Measurements from ENCODE around the gene FALEC.

The FALEC gene

GRCh38 chr1:150511985-150512660 lies 3.4 kb upstream of the FALEC start:
- no peak for DNase-seq (ENCODE audit: low spot score)

GRCh38 chr1:150512846-150513245 lies 2.7 kb upstream of the FALEC start:
- DNase-seq (ENCODE audit: low spot score), result no peak

GRCh38 chr1:150513351-150513791 lies 2.2 kb upstream of the FALEC start:
- no peak for DNase-seq (ENCODE audit: low spot score)

- DNase-seq (ENCODE audit: low spot score), result no peak
These were observed 1.3 kb upstream of the FALEC start for GRCh38 chr1:150514260-150514659.

DNA sequence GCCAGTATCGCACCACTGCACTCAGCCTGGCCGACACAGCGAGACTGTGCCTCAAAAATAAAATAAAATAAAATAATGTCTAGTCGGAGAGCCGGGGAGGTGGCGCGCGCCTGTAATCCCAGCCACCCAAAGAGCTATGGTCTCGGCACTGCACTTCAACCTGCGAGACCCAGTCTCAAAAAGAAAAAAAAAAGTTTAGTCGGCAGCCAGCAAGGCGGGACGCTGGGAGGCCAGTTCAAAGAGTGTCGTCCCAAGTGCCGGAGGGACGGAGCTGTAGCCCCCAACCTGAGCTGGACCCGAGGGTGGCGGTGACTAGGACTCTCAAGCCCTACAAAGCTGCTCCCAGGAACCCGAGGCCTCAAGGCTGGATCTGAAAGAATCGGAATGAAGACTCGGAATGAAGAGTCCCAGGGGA lies 632 bp upstream of the FALEC start:
- DNase-seq (ENCODE audit: low spot score), result no peak

DNA sequence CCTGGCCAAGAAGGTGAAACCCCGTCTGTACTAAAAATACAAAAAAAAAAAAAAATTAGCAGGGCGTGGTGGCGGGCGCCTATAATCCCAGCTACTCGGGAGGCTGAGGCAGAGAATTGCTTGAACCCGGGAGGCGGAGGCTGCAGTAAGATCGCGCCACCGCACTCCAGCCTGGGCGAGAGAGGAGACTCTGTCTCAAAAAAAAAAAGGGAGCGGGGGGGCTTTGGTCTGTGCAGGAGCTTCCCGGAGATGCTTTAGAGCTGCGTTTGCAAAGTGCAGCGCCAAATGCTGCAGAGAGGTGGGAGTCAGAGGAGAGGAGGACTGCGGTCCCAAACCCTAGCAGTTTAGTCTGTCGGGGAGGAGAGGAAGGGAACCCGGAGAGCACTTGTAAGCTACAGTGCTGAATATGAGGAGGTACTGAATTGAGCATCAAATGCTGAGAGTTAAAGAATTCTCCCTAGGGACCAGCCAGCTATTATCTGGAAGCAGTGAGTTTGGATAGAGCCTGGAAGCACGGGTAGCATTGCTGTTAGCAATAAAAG lies 569 bp downstream of the FALEC start:
- no peak for DNase-seq (ENCODE audit: low spot score)

- DNase-seq (ENCODE audit: low spot score), result no peak
These were observed 1.1 kb downstream of the FALEC start for GRCh38 chr1:150516616-150517015.

GRCh38 chr1:150521196-150521968 lies 5.8 kb downstream of the FALEC start:
- no peak for DNase-seq (ENCODE audit: low spot score)

DNA sequence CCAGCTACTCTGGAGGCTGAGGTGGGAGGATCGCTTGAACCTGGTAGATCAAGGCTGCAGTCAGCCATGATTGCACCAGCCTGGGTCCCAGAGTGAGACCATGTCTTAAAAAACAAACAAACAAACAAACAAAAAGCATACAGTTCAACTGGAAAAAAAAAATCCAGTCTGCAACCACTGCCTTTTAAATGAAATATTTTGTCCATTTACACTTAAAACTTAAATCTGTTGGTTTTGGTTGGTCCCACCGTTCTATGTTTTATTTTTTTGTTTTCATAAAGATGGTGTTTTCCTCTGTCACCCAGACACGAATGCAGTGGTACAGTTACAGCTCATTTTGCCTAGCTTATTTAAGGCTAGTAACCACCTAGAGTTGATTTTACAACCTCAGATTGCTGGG lies 9.8 kb downstream of the FALEC start:
- no peak for DNase-seq (ENCODE audit: low spot score)

DNA sequence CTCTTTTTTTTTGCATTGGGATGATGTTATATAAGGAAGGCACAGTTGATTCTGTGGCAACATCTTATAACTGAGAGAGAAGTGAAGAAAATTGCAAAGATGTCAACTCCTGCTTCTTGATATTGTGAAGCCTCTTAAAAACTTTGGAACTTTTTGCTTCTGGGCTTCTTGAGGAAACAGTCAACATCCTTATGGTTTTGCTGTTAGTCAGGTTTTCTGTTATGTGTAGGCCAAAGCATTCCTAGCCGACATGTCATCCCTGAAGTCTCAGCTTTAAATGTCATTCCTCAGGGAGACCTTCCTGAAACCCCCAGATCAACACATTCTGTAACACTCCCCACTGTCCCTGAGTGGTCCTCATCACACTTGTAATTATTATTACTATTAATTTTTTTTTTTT lies 12.6 kb downstream of the FALEC start:
- peak; percentile 70 for DNase-seq (ENCODE audit: low spot score)

- DNase-seq (ENCODE audit: low spot score), result no peak
These were observed 13.5 kb downstream of the FALEC start for GRCh38 chr1:150529017-150529416.

GRCh38 chr1:150530491-150531159 lies 15.1 kb downstream of the FALEC start:
- DNase-seq (ENCODE audit: low spot score), result no peak

DNA sequence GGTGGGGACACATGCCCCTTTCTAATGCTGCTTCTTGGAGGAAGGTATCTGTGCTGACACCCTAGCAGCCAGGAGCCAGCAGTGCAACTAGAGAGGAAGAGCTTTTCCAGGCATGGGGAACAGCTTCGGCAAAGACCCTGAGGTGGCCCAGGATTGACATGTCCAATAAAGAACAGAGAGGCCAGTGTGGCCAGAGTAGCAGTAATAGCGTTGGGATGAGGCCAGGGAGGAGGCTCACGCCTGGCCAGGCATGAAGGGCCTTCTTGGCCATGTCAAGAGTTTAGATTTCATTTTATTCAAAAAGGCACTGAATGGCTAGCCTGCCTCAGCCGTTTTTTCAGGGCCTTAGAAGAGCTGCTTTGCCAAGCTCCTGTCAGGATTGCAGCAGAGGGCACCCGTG lies 17.3 kb downstream of the FALEC start:
- DNase-seq (ENCODE audit: low spot score), result no peak

DNA sequence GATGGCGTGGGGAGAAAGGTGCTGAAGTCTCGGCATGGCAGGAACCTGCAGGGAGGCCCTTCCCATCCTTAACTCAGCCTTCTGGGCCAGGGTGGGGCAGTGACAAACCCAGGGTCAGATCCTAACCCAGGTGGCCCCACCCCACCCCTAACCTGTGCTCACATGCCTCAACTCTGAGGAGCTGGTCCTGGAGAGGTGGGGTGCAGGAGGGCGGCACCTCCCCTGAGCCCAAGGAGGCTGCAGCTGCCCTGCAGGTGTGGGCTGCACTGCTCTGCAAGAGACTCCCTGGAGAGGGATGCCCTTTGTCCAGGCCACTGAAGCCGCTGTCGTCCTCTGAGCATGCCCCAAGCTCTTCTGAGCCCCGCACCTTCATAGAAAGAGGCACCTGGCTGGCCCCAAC lies 18.4 kb downstream of the FALEC start:
- no peak for DNase-seq (ENCODE audit: low spot score)

- peak; percentile 70 for DNase-seq (ENCODE audit: low spot score)
These were observed 20.1 kb downstream of the FALEC start for GRCh38 chr1:150535511-150536287.

DNA sequence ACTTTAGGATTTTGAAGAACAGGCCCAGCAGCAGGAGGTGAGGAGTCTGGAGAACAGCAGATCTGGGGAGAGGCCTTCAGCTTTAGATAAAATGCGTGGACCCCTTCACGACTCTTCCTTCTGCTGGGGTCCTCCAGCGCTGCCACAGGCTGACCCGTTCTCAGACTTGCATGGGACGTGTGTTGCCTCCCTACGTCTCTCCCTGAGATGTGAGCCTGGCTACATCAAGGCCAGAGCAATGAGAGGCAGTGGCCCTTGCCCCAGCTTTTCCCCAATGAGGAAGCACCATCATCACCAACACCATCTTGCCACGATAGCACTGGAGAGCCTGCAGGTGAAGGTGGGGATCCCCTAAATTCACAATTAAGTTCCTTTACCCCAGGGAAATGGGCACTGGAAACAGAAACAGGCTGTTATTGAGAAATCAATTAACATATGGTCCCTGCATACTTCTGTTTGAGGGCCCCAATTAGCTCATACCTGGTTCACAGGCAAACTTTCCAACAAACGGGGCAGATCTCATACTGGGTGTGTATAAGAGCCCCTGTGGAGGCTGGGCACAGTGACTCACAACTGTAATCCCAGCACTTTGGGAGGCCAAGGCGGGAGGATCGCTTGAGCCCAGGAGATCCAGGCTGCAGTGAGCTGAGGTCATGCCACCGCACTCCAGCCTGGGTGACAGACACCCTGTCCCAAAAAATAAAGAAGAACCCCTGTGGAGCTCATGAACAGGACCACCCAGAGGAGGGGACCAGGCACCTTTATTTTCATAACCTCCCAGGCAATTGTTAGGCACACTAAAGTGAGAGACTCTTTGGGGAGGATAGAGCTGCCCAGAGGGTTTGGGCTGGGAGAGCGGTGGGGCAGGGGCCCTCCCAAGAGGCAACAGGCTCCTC lies 21.5 kb downstream of the FALEC start:
- no peak for DNase-seq (ENCODE audit: low spot score)

- peak; percentile 64 for DNase-seq (ENCODE audit: low spot score)
These were observed 22.5 kb downstream of the FALEC start for GRCh38 chr1:150537732-150538684.

GRCh38 chr1:150543500-150544143 lies 28.1 kb downstream of the FALEC start:
- no peak for DNase-seq (ENCODE audit: low spot score)

DNA sequence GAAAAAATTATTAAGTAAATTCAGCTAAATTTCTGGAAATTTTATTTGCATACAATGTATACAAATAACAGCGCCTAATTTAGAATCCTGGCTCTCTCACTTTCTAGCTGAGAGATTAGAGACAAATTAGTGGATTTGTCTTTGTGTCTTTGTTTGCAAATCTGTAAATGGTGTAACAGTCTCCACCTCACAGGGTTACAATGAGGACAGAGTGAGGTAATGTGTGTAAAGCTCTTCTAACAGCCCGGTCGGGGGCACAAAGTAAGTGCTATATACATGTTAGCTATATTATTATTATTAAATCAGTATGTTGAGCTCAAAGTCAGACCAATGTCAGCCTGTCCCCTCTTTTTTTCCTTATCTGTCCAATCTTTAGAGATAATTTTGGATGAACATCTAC lies 28.7 kb downstream of the FALEC start:
- DNase-seq (ENCODE audit: low spot score), result no peak
